Measurements from ENCODE around the gene KLK14.

KLK14 gene

GRCh38 chr19:51082611-51083010 lies at the start of gene KLK14:
KLK14 (minus strand) TSS chr19:51082887; CDS start chr19:51082614, 273 bp downstream.
- no peak for DNase-seq (ENCODE audit: low spot score)

- no peak for DNase-seq (ENCODE audit: low spot score)
Measured at GRCh38 chr19:51131780-51132680, 49.3 kb upstream of the KLK14 start.

GRCh38 chr19:51129716-51130115 lies 47.0 kb upstream of the KLK14 start:
- DNase-seq (ENCODE audit: low spot score), result no peak

GRCh38 chr19:51128227-51128626 lies 45.5 kb upstream of the KLK14 start:
- no peak for DNase-seq (ENCODE audit: low spot score)

GRCh38 chr19:51127755-51128154 lies 45.1 kb upstream of the KLK14 start:
- no peak for DNase-seq (ENCODE audit: low spot score)

- no peak for DNase-seq (ENCODE audit: low spot score)
Measured at GRCh38 chr19:51127032-51127431, 44.3 kb upstream of the KLK14 start.

GRCh38 chr19:51125421-51126075 lies 42.9 kb upstream of the KLK14 start:
- no peak for DNase-seq (ENCODE audit: low spot score)

GRCh38 chr19:51124729-51125128 lies 42.0 kb upstream of the KLK14 start, which contains the start of gene SIGLEC9:
SIGLEC9 (plus strand) TSS chr19:51124906; CDS start chr19:51124975, 69 bp downstream.
- DNase-seq (ENCODE audit: low spot score), result no peak

- DNase-seq (ENCODE audit: low spot score), result no peak
Measured at GRCh38 chr19:51124216-51124615, 41.5 kb upstream of the KLK14 start.

- DNase-seq (ENCODE audit: low spot score), result no peak
Measured at GRCh38 chr19:51123802-51124201, 41.1 kb upstream of the KLK14 start.

GRCh38 chr19:51123381-51123800 lies 40.7 kb upstream of the KLK14 start:
- no peak for DNase-seq (ENCODE audit: low spot score)

GRCh38 chr19:51122112-51122981 lies 39.7 kb upstream of the KLK14 start:
- no peak for DNase-seq (ENCODE audit: low spot score)

GRCh38 chr19:51121257-51121656 lies 38.6 kb upstream of the KLK14 start:
- DNase-seq (ENCODE audit: low spot score), result no peak

GRCh38 chr19:51120160-51120559 lies 37.5 kb upstream of the KLK14 start:
- DNase-seq (ENCODE audit: low spot score), result no peak

GRCh38 chr19:51119611-51120010 lies 36.9 kb upstream of the KLK14 start:
- no peak for DNase-seq (ENCODE audit: low spot score)

GRCh38 chr19:51119101-51119500 lies 36.4 kb upstream of the KLK14 start:
- no peak for DNase-seq (ENCODE audit: low spot score)

- no peak for DNase-seq (ENCODE audit: low spot score)
Measured at GRCh38 chr19:51116736-51117286, 34.1 kb upstream of the KLK14 start.

GRCh38 chr19:51114087-51114729 lies 31.5 kb upstream of the KLK14 start:
- no peak for DNase-seq (ENCODE audit: low spot score)

- no peak for DNase-seq (ENCODE audit: low spot score)
Measured at GRCh38 chr19:51111606-51112005, 28.9 kb upstream of the KLK14 start.

GRCh38 chr19:51110666-51110971 lies 27.9 kb upstream of the KLK14 start:
- no peak for DNase-seq (ENCODE audit: low spot score)

- no peak for DNase-seq (ENCODE audit: low spot score)
Measured at GRCh38 chr19:51108805-51109146, 26.1 kb upstream of the KLK14 start.
